Measurements from ENCODE around the gene RAB11FIP5.
"Not testable (repeated sequence)": the region's sequence is repeated elsewhere in the genome, so short reads cannot be mapped to it uniquely, and the experiment has no call there.

Gene RAB11FIP5

DNA sequence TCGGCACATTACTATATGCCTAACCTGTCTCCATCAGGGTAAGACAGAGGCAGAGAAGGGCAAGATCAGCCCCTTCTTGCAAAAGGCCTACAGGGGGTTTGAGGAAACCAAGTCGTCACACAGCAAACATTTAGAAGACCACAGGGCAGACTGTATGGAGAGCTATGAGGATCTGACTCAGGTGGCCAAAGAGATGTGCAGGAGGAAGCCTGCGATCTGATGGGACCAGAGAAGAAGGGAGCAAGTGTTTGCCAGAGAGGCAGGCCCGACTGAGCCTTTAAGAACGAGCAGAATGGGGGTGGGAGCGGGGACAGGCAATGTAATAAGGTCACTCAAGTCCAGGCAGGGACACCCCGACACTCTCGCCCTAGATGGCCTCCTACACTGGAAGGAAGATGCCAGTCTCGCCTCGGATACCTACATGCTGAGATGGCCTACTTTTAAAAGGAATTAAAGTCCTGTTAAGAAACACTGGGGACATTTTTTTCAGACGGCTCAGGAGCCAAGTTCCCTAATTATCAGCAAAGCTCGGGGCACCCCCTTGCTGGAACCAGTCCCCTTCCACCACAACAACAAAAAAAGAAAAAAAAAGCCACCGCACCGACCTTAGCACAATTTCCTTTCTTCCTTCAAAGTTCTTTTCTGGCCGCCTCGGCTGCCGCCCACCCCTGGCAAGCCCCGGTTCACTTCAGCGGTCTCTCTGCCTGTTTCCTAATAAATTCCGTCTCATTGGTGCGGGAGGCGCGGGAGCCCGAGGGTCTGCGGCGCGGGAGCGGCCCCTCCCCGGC is 42.7 kb downstream of the RAB11FIP5 start:
- DNase-seq: no peak

DNA sequence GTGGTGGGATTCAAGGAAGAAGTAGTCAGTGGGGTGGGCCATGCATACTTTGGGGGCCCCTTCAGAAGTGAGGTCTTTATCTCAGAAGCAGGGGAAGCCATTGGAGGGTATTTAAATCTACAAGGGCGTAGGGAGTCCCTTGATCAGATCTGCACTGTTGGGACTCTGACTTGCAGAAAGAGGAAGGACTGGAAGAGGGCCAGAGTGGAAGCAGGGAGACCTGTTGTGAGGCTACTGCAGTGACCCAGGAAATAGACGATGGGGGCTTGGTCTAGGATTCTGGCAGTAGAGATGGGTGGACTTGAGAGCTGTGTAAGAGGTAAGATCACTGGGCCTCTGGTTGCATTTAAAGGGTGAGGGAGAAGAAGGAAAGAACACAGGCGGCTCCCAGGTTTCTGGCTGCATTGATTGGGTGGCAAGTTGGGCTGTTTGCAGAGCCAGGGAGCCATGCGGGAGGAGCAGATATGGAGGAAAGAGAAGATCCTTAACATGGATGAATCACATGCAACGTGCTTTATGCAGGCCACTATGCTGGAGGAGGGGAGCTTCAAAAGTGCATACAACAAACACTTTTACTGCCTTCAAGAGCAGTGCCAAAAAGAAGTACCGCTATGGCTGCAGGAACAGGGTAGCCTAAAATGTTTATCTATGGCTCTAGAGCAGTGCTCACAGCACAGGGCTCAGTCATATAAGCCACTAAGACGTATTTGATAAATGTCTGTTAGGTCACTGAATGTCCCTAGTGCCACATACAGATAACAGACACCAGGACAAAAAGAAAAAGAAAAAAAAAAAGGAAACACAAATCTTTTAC is 43.5 kb downstream of the RAB11FIP5 start:
- DNase-seq: no peak

DNA sequence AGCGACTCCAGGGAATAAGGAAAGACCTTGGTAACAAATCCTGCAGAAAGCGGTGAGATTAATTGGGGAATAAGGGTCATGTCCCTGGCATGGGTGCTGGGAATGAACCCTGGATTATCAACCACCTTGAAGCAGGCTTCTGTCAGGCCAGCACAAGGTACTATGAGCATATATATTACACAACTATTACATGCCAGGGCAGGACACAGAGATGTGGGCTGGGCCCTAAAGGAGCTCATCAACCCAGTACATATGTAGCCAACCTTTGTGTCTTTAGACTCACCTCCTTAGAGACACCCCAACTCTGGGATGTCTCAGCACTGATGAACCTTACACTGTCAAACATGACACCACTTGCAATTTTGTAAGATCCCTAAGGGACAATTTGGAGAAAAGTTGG is 44.6 kb downstream of the RAB11FIP5 start:
- DNase-seq: no peak

DNA sequence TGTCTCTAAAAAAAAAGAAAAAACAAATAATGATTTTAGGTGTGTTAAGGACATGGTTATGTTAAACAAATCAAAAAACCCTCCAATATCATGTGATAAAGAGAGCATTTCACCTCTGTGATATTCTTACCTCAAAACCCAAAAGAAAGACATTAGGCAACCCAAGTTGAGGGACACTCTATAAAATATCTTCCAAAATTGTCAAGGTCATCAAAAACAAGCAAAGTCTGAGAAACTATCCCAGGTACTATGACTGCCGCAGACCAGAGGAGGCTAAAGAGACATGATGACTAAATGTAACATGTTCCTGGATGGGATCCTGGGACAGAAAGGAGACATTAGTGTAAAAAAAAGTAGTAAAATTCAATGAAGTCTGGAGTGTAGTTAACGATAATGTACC is 45.7 kb downstream of the RAB11FIP5 start:
- no peak for DNase-seq

DNA sequence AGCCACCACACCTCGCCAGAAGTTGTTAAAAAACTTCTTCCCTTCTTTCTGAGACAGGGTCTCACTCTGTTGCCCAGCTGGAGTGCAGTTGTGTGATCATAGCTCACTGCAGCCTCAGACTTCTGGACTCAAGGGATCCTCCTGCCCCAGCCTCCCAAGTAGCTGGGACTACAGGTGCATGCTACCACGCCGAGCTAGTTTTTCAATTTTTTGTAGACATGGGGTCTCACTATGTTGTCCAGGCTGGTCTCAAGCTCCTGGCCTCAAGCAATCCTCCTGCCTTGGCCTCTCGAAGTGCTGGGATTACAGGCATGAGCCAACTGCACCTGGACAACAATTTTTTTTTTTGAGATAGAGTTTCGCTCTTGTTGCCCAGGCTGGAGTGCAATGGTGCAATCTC is 47.7 kb downstream of the RAB11FIP5 start:
- not testable (repeated sequence) for DNase-seq

DNA sequence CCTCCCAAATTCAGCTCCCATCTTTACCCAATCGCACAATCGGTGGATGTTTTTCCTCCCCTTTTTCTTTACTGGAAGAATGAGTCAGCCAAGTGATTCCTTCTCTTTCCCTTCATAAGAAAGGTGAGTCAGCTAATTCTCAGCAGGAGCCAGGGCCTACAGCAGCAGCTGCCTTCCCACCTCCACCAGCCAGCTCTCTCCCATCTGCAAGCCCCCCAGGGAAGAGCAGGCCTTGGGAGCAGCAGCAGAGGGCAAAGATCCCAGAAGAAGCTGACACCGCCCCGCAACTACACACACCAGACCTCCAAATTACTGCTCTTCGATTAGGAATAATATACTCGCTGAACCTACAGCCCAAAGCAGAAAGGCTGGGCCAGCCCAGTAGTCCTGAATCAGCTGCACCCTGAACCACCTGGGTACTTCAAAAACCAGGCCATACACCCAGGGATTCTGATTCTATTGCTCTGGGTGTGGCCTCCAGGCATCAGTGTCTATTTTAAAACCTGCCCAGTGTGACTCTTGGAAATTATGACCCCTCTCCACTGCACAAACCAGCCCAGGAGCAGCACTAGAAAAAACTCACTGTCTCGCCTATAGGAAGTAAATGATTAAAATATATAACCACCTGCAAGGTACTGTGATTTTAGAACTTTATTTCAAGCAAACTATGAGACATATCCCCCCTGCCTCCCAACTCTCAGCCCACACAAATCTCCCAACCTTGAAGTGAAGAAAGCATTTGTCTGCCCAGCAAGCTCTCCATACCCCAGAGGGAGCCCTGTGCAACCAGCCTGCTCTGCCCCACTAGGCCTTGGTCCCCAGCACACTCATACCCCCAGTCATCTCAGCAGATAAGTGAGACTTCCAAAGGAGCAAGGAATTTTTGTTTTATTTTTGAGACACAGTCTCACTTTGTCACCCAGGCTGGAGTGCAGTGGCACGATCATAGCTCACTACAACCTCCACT is 48.6 kb downstream of the RAB11FIP5 start:
- DNase-seq: no peak

DNA sequence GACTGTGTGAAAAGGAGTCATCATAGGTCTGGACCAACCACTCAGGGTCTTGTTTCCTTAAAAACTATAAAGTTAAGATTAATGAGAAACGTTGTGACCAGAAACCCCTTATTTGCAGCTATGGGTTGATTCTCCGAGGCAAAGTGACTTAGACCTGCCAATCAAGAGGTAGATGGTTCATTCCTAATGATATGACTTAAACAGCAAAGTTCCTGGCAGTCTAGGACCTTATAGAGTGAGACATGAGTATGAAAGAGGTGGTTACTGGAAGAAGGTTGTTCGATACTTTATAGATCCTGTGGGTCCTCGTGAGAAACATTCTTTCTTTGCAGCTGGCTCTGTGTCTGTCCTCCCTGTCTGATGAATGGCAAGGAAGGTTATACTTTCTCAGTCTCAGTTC is 49.3 kb downstream of the RAB11FIP5 start:
- no peak for DNase-seq

DNA sequence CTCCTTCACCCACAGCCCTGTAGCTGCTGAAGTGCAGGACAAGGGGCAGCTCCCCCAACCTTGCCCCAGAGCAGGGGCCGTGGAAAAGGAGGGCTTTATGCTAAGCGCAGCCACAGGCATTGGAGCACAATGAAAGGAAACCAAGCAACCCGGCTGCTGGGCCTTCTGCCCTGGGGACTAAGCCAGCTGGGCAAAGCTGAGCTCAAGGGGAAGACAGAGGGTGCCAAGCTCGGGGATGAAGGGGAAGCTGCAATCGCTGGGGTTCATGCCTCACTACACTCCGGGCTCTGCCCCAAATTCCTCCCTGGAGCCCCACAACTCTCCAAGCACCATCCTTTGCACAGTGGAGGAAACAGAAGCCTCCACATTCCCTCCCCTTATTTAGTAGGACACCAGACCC is 53.6 kb downstream of the RAB11FIP5 start:
- DNase-seq: no peak

DNA sequence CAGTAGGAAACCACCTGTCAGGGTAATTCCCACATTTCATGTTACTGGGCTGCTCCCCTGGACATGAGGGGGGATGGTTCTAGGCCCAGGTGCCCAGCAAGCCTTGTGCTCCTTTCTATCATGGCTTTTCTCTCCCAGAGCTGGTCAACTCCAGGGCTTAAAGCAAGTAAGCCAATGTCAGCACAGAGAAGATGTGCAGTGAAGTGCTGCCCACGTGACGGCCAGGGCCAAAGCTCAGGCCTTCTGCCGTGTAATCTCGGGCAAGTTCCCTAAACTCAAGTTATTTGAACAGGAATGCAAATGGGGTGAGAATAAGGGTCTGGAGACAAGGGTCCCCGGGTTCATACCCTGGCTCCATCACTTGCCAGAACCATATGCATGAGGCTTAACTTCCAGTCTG is 57.8 kb downstream of the RAB11FIP5 start:
- DNase-seq: no peak

DNA sequence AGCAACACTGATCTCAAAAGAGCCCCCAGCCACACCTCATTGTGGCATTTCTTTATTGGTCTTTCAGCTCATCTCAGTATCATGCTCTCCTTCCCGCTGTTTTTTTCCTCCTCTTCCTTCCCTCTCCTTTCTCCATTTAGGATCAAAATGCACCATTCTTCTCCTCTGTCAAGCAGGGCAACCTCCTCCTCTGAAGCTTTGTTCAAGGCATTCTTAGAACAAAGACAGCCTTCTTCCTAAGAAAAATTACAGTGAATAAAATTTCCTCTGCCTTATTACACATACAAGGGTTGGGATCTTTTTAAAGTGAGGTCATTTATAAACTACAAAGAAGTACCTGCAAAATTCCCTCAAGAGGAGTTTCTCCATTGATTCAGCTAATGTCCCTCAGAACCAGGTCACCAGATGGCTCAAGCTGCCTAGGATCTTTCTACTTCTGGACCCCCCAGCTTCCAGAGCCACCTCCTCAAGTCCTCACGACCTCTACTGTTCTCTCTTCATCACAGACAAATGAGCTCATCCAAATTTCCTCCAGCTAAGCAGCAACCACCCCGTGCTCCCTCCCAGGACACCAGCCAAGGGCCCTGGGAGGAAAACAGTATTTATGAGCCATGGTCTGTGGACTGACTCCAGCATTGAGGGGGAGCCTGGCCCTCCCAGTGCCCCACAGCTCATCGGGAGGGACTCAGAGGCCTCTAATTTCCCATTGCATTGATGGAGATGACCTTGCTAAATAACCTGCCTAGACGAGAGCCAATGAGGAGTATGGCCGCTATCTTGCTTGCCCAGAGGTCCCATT is 59.2 kb downstream of the RAB11FIP5 start:
- no peak for DNase-seq

DNA sequence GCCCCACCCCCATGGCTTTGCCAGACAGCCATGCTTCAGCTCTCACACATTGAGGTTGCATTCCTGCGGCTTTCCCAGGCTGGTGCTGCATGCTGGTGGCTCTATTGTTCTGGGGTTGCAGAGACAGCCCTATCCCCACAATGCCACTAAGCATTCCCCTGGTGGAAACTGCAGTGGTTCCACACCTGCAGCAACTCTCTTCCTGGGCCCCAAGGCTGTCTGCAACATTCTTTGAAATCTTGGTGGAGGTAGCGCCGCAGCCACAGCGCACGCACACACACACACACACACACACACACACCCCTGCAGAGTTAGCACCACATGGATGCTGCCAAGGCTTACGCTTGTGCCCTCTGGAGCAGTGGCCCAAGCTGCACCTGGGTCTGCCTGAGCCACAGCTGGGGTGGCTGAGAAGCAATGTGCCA is 62.6 kb downstream of the RAB11FIP5 start:
- DNase-seq: no peak

DNA sequence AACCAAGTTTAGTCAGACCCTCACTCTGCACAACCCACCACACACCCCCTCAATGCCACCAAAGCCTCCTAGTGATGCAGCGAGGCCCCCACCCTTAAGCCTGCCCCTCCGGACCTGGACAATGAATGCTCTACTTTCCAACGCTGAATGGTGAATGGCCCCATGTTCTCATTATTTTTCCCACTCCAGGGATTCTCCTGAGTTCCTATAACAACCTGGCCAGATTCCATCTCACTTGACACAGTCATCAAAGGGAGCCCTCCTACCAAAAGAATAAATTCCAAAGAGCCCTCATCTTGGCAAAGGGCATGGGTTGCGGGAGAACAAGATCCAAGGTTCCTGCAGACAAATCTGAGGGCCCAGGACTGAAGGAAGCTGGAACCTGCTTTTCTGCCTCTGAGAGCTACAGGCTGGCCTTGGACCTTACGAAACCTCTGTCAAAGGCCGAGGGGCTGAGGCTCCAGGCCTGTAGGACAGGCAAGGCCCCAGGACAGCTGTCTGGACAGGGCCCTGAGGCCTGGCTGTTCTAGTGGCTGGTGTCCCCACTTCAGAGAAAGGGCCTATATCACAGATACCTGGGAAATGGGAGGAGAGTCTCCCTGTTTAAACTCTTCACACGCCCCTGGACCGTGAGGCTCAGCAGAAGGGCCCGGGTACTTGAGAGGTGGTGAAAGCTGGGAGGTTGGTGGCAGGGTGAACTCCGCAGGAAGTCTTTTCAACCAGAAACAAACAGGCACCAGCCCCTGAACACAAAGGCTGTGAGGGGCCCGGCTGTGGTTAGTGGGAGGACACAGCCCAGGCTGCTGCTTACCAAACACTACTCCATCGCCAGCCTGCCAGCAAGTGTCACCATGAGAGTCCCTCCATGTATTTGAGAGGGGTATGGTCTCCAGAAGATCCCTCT is 68.6 kb downstream of the RAB11FIP5 start:
- DNase-seq: no peak

DNA sequence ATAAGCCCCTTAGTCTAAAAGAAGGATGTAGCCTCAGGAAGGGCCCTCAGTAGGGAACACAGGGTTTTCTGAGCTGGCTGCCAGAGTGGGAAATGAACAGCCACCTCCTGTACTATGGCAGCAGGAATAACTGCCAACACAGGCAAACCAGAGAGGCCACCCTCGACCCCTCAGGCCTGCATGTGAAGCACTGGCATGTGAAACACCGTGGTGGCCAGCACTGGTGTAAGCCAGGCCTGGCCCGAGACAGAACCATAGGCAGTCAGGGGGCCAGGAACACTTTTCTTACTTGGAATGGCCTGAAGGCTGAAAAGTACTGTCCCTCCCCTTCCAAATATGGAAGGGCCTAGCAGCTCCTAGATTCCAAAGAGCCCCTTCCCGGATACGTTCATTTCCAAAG is 69.5 kb downstream of the RAB11FIP5 start:
- no peak for DNase-seq

DNA sequence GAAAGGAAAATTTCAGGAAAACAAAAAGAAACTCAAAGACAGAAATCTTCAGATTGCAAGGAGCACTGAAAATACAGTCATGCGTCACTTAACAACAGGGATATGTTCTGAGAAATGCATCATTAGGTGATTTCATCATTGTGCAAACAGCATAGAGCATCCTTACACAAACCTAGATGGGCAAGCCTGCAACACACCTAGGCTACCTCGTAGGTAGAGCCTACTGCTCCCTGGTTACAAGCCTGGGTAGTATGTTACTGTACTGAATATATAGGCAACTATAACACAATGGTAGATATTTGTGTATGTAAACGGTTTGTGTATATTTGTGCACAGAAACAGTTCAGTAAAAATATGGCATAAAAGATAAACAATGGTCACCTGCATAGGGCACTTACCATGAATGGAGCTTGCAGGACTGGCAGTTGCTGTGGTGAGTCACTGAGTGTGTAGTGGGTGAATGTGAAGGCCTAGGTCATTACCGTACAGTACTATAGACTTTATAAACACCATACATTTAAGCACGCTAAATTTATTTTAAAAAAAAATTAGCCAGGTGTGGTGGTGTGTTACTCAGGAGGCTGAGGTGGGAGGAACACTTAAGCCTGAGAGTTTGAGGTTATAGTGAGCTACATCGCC is 74.7 kb downstream of the RAB11FIP5 start:
- DNase-seq: no peak

DNA sequence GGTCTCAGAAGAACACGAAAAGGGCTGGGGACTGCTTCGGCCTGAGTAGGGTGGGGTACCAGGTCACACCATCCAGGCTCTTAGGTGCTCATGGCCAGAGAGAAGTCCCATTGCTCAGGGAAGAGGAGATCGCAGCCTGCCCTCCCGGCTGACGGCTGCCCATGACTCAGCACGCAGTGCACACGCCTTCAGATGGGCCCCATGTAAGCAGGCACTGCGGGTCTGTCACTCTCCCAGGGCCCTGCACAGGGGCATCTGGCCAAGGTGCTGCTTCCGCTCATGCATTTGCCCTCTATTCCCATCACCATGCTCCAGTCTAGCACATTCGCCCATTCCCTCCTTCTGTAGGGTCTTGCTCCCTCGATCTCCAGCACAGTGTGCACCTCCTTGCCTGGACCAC is 76.0 kb downstream of the RAB11FIP5 start:
- no peak for DNase-seq

DNA sequence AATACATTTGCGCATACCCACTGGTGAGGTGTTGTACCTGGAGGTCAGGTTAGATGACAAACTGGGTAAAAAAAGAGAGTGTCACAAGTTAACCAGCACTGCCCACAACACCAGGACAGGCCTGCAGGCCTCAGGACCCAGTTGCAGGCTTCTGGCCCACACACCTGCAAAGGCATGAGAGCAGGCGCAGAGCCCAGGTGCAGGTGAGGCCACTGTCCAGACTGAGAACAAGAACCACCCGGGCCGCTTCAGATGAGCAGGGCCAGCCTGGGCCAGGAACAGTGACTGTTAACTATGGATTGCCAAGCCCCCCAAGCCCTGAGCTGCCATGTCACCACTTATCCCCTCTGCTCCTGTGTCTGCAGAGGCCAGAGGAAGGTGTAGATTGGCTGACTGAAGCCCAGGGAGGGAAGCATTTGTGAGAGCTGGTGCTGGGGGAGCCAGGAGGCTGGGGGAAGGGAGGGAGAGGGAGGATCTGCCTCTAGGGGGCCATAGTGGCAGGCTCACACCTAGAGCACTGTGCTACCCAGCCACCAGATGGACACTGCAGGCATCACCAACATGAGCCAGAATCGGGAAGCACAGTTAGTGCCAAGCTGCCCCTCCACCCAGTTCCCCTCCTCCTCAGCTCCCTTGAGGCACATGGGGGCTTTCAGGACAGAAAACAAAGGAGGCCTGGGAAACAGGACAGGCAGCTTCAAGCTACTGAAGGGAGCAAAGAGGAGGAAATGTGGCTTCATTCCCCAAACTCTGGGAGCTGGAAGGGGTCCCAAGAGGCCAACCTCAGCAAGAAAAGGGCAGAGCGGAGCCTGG is 76.6 kb downstream of the RAB11FIP5 start:
- DNase-seq: no peak

DNA sequence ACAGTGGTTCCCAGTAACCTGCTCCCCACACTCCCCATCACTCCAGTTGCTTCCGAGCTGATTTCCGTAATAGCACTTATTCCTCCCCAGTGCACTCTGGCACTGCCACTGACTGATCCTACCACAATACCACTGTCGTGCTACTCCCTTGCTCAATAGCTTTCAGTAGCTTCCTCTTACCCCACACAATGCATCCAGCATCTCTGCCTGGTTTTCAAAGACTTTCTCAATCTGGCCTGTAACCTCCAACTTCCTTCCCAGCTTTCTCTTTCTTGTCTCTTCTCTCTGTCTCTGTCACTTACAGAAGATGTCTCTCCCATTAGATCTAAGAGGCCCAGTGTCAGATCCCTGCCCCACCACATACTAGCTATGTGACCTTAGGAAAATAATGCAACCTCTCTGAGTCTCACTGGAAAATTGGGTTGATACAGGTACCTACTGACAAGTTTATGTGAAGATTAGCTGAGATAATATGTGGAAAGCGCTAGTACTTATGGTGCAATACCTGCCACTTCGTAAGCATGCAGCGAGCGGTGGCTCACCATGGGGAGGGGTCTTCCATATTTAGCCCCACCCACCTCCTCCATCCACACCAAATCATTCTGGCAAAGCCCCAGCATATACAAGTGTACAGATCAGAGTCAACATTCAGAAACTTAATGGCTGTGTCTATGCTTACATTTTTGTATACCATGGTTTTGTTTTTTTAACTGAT is 77.9 kb downstream of the RAB11FIP5 start:
- no peak for DNase-seq

DNA sequence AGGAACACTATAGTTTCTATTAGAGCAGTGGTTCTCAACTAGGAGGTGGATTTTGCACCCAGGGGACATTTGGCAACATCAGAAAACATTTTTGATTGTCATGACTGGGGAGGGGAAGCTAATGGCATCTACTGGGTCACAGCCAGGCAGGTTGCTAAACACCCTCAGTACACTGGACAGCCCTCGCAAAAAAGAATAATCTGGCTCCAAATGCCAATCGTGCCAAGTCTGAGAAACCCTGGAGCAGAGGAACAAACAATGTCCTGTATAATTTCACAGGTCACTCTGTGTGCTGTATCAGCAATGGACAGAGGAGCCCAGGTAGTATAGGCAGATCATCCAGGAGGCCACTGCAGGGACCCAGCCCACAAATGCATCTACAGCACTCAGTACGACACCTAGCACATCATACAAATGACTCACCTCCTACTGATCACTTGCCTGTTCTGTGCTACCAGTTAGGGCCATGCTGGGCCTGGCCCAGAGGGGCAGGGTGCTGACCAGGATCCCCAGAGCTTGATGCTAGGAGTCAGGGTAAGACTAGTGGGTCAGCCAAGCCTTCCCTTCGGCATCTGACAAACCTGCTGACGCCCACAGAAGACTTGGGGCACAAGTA is 78.9 kb downstream of the RAB11FIP5 start:
- no peak for DNase-seq

Measured in stimulated activated CD4-positive, alpha-beta T cell treated with anti-CD3 and anti-CD28 coated beads, Interleukin-2, amount 100 ng/mL, for 48 hours (primary cell).